ENCODE measurements around the gene AGBL4. TPM values are rescaled to one million over a fixed set of nuclear protein-coding genes. Genes with fewer than 3 reads are reported as not detected.

The AGBL4 gene
- total RNA-seq, 1 experiment from 2014 or later = not detected

DNA sequence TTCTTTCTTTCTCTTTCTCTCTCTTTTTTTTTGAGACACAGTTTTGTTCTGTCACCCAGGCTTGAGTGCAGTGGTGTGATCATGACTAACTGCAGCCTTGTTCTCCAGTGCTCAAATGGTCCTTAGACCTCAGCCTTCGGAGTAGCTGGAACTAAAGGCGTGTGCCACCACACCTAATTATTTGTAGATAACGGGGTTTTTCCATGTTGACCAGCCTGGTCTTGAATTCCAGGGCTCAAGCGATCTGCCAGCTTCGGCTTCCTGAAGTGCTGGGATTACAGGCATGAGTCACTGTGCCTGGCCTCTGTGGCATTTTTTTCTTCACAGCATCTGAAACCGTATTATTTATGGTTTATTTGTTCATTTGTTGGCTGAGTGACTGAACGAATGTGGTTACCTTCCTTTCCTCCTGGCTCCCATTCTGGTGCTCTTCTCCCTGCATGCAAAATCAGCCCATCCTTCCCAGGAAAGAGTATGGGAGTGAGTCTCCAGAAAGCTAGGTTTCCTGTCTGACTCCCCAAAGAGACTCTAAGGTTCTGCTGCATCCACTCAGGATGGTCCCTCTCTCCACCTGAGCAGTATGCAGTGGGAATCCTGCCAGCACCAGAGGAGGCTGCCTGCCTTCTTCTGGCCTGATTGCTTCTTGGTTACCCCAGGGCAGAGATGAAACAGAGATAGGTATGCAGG lies 1092.1 kb downstream of the AGBL4 start:
- DNase-seq (ENCODE audit: low read depth, low spot score) = no peak
- ChIA-PET POLR2A (no interaction called here), RAD21 (ENCODE audit: low non-redundant PET in 1 of 2, low total read pairs in 2 of 2, uncharacterized antibody in 2 of 2, unreplicated experiment in 2 of 2) (no interaction called here), CTCF (no interaction called here)
- Histone ChIP-seq H3K27me3 (ENCODE audit: insufficient read depth, low read length) (no peaks in the 10 kb centered on the region), H3K9me2 (ENCODE audit: insufficient read depth) (no peaks in the 10 kb centered on the region), H3K9ac (ENCODE audit: low read length) (no peak overlapping the region), H3K9me3 (ENCODE audit: control insufficient read depth in 1 of 2, insufficient read depth in 1 of 2, low read depth in 1 of 2, low read length in 2 of 2) (no peaks in the 10 kb centered on the region), H3K4me3 (replicated peaks in 1 of 2; ENCODE audit: low read depth in 1 of 2, low read length in 2 of 2) (no peak overlapping the region), H3K4me2 (ENCODE audit: low read length) (no peak overlapping the region), H3K79me2 (ENCODE audit: insufficient read depth, low read length) (no peaks in the 10 kb centered on the region), H2AFZ (ENCODE audit: low read depth, low read length, poor library complexity, severe bottlenecking) (no peak overlapping the region), H3K36me3 (ENCODE audit: control insufficient read depth in 1 of 2, insufficient read depth in 2 of 2, low read length in 2 of 2) (no peaks in the 10 kb centered on the region), H3K4me1 (ENCODE audit: control insufficient read depth in 1 of 2, insufficient read depth in 2 of 2, low read length in 2 of 2) (no peaks in the 10 kb centered on the region), H4K20me1 (ENCODE audit: insufficient read depth) (no peaks in the 10 kb centered on the region), H3K27ac (ENCODE audit: low read depth, low read length) (no peak overlapping the region)
- BruUV-seq (replicated peaks) = no TSS peak
- no peak for ATAC-seq
- TF ChIP-seq EGR1 (IDR thresholded peaks at IDR 0.05; ENCODE audit: low read depth) = no peak
- no peak for TF ChIP-seq ZNF274 (IDR thresholded peaks at IDR 0.05; ENCODE audit: low read depth, low read length)
- TF ChIP-seq ELF1 (IDR thresholded peaks at IDR 0.05; ENCODE audit: borderline replicate concordance, low read depth) = no peak
- TF ChIP-seq POLR2A (IDR thresholded peaks at IDR 0.05; ENCODE audit: borderline replicate concordance, extremely low read depth, insufficient read depth, insufficient read length) = no peak
- TF ChIP-seq SIN3A (IDR thresholded peaks at IDR 0.05; ENCODE audit: low read depth) = no peak
- TF ChIP-seq YY1 (IDR thresholded peaks at IDR 0.05; ENCODE audit: extremely low read depth, insufficient replicate concordance, low read depth, low read length) = no peak
- TF ChIP-seq RAD21 (IDR thresholded peaks at IDR 0.05; ENCODE audit: low read depth) = no peak
- TF ChIP-seq EZH2phosphoT487 (IDR thresholded peaks at IDR 0.05; ENCODE audit: borderline replicate concordance) = no peak
- no peak for TF ChIP-seq FOSL1 (IDR thresholded peaks at IDR 0.05; ENCODE audit: low read depth)
- no peak for TF ChIP-seq REST (IDR thresholded peaks at IDR 0.05; ENCODE audit: low read depth)
- no peak for TF ChIP-seq CTCF (IDR thresholded peaks at IDR 0.05 in 2 of 3, conservative IDR thresholded peaks at IDR 0.05 in 1 of 3; ENCODE audit: borderline replicate concordance in 1 of 3, insufficient read depth in 1 of 3, low read depth in 2 of 3, low read length in 2 of 3)
- TF ChIP-seq POLR2AphosphoS5 (IDR thresholded peaks at IDR 0.05; ENCODE audit: low read depth, low read length) = no peak
- no peak for TF ChIP-seq ZFX (IDR thresholded peaks at IDR 0.05)
- no peak for TF ChIP-seq CEBPB (IDR thresholded peaks at IDR 0.05; ENCODE audit: low read depth)
- no peak for TF ChIP-seq SRF (IDR thresholded peaks at IDR 0.05; ENCODE audit: low read depth)
- intact Hi-C loops (cut with micrococcal nuclease) = no loop called here

All from HCT116 (cell line).